ENCODE measurements around the gene TMEM187. TPM values are rescaled to one million over a fixed set of nuclear protein-coding genes. Genes with fewer than 3 reads are reported as not detected.
A peak's percentile ranks its signal among the peaks of the same experiment; 100 is the strongest.

Gene TMEM187
- total and polyA plus RNA-seq, 7 donors = 3.5 to 9.3 (median 3.8) TPM

- no peak for DNase-seq
- H3K4me1 ChIP-seq = peaks cover 0 to 7% (median 0%) of the 10 kb centered on the region in 4 donors
- no peak overlapping the region for H3K27ac ChIP-seq
- peaks cover 0 to 3% (median 0%) of the 10 kb centered on the region in 3 donors for H3K27me3 ChIP-seq
- H3K9me3 ChIP-seq = no peaks in the 10 kb centered on the region
- intact Hi-C loops (cut with DNase I) = no loop called here
- H3K36me3 ChIP-seq = no peaks in the 10 kb centered on the region
- TF ChIP-seq POLR2AphosphoS5 (IDR thresholded peaks at IDR 0.05) (no peak), POLR2A (IDR thresholded peaks at IDR 0.05) (no peak), CTCF (IDR thresholded peaks at IDR 0.05) (no peak), EP300 (IDR thresholded peaks at IDR 0.05) (no peak)
- no peak overlapping the region for H3K4me3 ChIP-seq
- WGBS, 2 donors = 40 to 78% methylated on average over 20 to 22 of the region's 23 CpGs
Measured at GRCh38 chrX:153941336-153942252, 31.0 kb upstream of the TMEM187 start.

GRCh38 chrX:153944140-153944799 lies 28.3 kb upstream of the TMEM187 start, which contains the start of gene RENBP:
Gene RENBP (minus strand): TSS chrX:153944643. CDS start chrX:153944610, 33 bp downstream.
- peak within 1 kb of the TSS; percentile 23 to 49 (median 44) for H3K4me3 ChIP-seq
- WGBS, 2 donors = 19 to 25% methylated on average over 30 to 31 of the region's 31 CpGs

GRCh38 chrX:153944800-153945150 lies 27.8 kb upstream of the TMEM187 start:
- H3K36me3 ChIP-seq = peaks cover 0 to 2% (median 0%) of the 10 kb centered on the region in 4 donors
- WGBS, 2 donors = 32 to 48% methylated on average over 6 of the region's 6 CpGs

More at GRCh38 chrX:153944140-153944799, 28.3 kb upstream of the TMEM187 start, which contains the start of gene RENBP:
- Histone ChIP-seq H3K9me3 (no peaks in the 10 kb centered on the region), H3K36me3 (no peaks in the 10 kb centered on the region), H3K27me3 (peaks cover 0 to 3% (median 0%) of the 10 kb centered on the region in 3 donors), H3K27ac (peak within 1 kb of the TSS; percentile 38 to 68 (median 65)), H3K4me1 (peaks cover 0 to 28% (median 13%) of the 10 kb centered on the region in 4 donors)
- DNase-seq = no peak
- intact Hi-C loops (cut with DNase I) = no loop called here
- no peak for TF ChIP-seq EP300 (IDR thresholded peaks at IDR 0.05)
- peak in 1 of 4 donors; percentile 24 for TF ChIP-seq POLR2AphosphoS5 (IDR thresholded peaks at IDR 0.05)

GRCh38 chrX:153945956-153946943 lies 26.3 kb upstream of the TMEM187 start:
- TF ChIP-seq POLR2AphosphoS5 (IDR thresholded peaks at IDR 0.05) = no peak
- no peak for TF ChIP-seq EP300 (IDR thresholded peaks at IDR 0.05)
- no peak for TF ChIP-seq POLR2A (IDR thresholded peaks at IDR 0.05)
- no peak for TF ChIP-seq CTCF (IDR thresholded peaks at IDR 0.05)
- H3K9me3 ChIP-seq = no peaks in the 10 kb centered on the region
- intact Hi-C loops (cut with DNase I) = no loop called here
- WGBS, 2 donors = 88% methylated on average over 24 of the region's 24 CpGs
- H3K4me3 ChIP-seq = no peak overlapping the region
- peak overlapping the region in 3 of 4 donors; percentile 84 to 87 (median 87) for H3K27ac ChIP-seq
- peaks cover 0 to 16% (median 6%) of the 10 kb centered on the region in 4 donors for H3K36me3 ChIP-seq
- DNase-seq = no peak
- H3K4me1 ChIP-seq = peaks cover 0 to 42% (median 31%) of the 10 kb centered on the region in 4 donors
- H3K27me3 ChIP-seq = peaks cover 0 to 3% (median 0%) of the 10 kb centered on the region in 3 donors

More at GRCh38 chrX:153944800-153945150, 27.8 kb upstream of the TMEM187 start:
- Histone ChIP-seq H3K27me3 (peaks cover 0 to 3% (median 0%) of the 10 kb centered on the region in 3 donors), H3K27ac (peak overlapping the region in 3 of 4 donors; percentile 64 to 68 (median 66)), H3K9me3 (no peaks in the 10 kb centered on the region), H3K4me3 (peak overlapping the region; percentile 23 to 49 (median 44)), H3K4me1 (peaks cover 0 to 33% (median 18%) of the 10 kb centered on the region in 4 donors)
- DNase-seq = no peak
- intact Hi-C loops (cut with DNase I) = no loop called here
- TF ChIP-seq POLR2A (IDR thresholded peaks at IDR 0.05) (no peak), EP300 (IDR thresholded peaks at IDR 0.05) (no peak), CTCF (IDR thresholded peaks at IDR 0.05) (no peak), POLR2AphosphoS5 (IDR thresholded peaks at IDR 0.05) (no peak)

Data from sigmoid colon (tissue), 7 donors.